HG03159 (cell line): ENCODE data around the gene BMPR1A.
"Not testable (repeated sequence)": the region's sequence is repeated elsewhere in the genome, so short reads cannot be mapped to it uniquely, and the experiment has no call there.

Experiments
- ATAC-seq: cut with Tn5 transposase; IDR thresholded peaks from one replicate; pipeline ENCODE4 v1.9.1; 2021; ENCODE audit warnings: mild to moderate bottlenecking, moderate library complexity; ENCODE audit not compliant: unreplicated experiment

The BMPR1A gene

DNA sequence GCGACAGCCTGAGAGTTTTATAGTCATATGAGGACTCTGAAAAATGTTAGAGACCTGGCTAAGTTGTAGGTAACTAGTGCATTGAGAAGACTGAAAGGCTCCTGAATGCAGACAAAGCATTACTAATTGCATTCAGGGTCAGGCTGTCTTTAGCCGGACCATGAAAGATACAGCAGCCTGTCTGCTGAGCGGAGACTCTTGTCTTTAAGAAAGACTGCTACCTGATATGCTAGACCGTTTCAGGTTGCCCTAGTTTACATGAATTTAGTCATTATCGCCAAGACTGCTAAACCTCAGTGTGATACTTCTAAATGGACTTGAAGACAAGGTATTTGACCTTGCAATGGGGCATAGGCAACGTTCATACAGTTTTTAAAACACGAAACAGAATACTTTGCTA, 81.2 kb downstream of the BMPR1A start:
- ATAC-seq, result no peak

DNA sequence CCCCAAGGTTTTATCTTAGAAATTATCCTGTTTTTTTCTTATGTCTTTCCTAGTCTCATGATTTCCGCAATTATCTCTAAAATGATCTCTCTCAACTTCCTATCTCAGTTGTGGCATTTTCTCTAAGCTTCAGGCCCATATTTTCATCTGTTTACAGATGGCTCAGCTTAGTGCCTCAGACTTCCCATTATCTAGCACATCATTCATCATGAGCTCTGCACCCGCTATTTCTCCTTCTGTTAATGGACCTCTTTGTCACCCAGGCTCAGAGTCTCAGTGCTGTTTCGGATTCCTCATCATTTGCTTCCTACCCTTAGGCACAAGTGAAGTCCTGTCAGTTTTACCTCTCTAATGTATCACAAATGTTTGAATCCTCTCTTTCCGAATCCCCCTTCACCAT, 84.1 kb downstream of the BMPR1A start:
- ATAC-seq, result no peak

DNA sequence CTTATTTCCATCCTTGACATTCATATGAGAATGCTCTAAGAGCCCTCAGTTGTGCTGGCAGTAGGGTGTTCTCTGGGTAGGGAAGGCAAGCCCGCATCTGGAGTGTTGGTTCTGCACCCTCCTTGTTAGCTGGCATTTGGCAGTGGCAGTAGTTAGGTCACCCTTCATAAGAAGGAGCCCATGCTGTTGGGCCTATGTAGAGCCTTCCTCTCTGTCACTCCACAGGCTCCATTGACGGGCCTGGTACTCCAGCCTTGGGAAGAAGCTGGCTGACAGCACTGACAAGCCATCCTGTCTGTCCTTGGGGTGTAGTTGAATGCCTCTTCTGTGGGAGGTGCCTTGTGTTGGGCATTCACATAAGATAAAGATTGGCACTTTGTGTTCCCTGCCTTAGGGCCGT, 89.7 kb downstream of the BMPR1A start:
- no peak for ATAC-seq

DNA sequence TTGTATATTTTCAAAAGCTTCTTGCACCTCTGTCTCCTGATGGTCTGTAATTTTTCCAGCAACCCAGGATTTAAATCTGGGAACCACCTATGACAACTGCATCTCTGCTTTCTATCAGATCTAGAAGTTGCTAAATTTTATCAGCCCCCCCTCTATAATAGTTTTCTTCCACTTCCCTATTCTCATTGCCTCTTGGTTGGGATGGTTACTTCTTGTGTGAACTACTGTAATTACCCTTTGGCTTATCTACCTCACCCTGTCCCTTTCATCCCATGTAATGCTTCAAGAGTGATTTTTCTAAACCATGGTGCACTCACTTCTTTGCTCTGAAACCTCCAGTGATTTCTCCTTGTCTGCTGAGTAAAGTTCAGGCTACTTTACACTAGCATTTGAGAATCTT, 92.3 kb downstream of the BMPR1A start:
- ATAC-seq, result no peak

DNA sequence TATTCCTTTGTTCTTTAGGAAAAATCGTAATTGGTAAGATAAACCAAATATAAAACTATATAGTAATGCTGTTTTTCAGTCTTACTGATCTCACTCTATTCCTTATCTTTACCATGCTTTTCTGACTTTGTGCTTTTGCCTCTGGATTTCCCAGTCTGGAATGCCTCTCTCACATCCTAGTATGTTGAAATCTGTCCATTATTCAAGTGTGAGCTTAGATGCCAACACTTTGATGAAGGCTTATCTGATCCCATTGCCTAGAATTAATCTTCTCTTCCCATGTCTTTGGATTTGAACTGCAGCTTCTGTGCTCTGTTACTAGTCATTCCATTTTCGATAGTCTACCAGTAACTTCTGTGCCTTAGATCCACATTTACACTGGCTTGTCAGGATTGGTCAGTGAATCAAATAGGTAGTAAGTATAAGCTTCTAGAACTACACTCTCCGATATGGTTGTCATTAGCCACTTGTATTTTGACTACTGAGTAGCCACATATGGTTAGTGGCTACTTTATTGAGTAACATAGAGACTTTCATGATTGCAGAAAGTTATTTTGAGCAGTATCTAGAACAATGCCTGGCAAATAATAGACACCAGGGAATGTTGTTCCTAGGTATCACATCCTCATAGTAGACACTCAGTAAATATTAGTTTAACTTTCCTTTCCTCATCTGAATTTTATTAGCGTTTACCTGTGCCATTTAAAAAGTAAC, 92.9 kb downstream of the BMPR1A start:
- ATAC-seq, result peak; percentile 72

DNA sequence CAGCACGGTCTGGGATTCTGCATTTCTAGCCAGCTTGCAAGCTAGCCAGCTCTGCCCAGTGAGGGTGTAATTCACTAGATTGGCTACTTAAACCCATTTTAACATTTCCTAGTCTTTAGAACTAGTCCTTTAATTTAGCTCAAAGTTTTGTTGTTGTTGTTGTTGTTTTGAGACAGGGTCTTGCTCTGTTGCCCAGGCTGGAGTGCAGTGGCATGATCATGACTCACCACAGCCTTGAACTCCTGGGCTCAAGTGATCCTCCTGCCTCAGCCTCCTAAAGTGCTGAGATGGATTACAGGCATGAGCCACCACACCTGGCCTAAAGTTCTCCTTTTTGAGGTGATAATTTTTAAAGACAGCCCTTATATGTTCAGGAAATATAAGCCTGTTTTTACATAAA, 94.1 kb downstream of the BMPR1A start:
- ATAC-seq, result no peak

DNA sequence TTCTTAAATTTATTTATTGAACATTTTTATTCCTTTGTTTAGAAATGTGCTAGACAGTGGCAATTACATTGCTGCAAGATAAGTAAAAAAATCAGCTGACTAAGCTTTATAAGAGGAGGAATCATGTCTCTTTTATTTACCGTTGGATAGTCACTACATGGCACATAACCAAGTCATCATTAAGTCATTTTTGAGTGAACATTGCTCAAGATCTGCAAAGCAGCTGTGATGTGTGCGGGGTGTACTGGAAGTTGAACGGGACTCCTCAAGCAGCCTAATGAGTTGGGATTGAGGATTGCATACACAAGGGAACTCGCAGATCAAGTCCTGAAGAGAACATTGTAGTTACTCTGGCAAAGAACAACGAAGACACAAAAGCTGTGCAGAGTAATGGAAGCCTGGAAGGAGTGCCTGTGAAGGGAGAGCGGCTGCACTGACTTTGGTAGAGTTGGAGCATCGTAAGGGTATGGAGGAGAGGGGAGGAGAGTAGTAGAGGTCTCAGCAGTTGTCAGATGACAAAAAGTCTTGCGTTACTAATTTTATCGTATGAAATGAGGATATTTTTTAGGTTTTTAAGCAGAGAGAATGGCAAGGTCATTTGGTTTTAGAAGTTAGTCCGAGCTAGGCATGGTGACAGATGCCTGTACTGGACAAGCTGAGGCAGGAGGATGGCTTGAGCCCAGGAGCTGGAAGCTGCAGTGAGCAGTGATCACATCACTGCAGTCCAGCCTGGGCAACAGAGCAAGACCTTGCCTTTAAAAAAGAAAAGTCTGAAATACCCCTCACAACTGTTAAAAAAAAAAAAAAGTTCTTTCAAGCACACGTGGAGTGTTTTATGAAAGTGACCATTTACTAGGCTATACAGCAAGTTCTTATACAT, 95.1 kb downstream of the BMPR1A start:
- no peak for ATAC-seq

DNA sequence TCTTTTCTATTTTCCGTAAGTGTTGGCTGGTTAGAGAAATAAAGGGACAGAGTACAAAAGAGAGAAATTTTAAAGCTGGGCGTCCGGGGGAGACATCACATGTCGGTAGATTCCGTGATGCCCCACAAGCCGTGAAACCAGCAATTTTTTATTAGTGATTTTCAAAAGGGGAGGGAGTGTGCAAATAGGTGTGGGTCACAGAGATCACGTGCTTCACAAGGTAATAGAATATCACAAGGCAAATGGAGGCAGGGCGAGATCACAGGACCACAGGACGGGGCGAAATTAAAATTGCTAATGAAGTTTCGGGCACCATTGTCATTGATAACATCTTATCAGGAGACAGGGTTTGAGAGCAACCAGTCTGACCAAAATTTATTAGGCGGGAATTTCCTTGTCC, 97.2 kb downstream of the BMPR1A start:
- ATAC-seq, result not testable (repeated sequence)

DNA sequence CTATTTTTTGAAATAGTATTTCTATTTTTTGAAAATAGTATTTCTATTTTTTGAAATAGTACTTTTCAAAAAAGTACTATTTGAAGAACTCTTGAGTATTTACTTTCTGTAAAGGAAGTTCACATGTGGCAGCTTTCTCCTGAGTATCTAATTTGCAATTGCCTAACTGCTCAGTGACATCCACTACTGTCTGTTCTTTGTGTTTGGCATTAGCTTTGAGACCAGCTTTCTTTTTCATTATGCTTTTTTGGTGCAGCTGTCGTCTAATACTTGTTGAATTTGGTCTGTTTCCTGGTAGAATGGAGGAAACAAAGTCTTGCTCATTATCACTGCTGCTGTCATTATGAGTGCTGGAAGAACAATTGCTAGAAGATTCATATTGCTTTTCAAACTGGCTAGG, 99.1 kb downstream of the BMPR1A start:
- ATAC-seq, result no peak

DNA sequence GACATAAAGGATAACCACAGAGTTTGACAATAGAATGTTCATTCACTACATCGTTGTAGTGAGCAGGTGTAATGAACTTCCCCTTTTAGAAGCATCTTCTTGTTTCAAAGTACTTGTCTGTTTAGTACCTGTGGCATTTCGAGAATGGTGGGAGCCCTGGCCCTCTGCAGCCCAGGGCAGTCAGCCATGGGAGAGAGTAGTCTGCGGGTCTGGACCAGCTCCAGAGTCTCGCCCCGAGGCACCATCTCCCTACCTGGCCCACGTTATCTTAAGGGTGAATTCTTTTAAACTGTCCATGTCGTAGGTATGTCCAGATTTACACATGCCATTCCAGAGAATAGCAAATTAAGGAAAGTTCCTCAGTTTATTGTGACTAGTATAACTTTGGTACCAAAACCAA, 99.7 kb downstream of the BMPR1A start:
- ATAC-seq, result no peak

DNA sequence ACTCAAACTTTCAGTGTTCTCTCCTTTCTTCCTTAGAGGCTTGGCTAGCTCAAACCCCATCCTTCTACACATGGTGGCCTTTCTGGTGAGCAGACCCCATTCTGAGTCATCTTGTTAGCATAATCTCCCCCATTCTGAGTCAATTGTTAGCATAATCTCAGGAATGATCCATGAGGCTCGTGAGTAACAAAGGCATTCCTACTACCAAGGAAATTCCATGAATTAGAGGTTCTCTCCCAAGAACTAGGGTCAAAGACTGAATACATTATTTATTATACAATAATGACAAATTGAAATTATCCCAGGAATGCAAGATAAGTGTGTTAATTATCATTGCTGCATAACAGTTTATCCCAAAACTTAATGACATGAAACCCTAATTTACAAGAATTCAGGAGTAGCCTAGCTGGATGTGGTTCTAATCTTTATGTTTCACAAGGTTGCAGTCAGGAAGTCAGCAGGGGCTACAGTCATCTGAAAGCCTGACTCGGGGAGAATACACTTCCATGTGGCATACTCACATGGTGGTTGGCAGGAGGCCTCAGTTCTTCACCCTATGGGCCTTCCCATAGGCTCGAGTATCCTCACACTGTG, 100.8 kb downstream of the BMPR1A start:
- no peak for ATAC-seq

DNA sequence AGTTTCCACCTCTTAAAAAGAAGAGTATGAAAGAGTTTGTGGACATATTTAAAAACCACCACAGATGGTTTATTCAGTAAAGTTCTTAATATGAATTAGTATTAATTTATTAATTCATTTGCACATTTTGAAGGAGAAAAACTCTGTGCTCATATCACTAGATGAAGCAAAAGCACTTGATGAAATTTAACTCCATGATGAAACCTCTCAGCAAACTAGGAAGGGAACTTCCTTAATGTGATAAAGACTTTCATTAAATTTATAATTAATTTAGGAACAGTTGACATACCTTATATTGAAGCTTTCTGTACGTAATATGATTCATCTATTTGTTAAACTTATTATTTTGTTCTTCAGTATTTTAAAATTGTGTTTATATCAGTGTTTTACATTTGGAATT, 101.6 kb downstream of the BMPR1A start:
- ATAC-seq, result no peak

DNA sequence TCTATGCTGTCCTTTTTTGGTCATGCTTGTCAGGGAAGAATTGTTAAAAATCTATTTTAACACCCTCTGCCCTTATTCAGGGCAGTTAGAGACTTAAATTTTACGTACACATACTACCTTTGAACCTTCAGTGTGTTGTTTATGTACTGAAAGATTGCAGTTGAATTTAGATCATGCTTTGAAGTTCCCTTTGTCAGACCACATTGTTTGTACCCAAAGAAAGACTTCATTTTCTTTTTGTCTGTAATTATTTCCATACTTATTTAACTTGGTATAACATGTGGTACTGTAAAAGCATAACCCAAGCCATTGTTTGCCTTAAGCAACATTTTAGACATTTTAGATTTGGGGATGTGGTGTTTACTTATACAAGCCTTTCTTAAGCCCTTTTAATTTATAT, 104.9 kb downstream of the BMPR1A start:
- no peak for ATAC-seq

DNA sequence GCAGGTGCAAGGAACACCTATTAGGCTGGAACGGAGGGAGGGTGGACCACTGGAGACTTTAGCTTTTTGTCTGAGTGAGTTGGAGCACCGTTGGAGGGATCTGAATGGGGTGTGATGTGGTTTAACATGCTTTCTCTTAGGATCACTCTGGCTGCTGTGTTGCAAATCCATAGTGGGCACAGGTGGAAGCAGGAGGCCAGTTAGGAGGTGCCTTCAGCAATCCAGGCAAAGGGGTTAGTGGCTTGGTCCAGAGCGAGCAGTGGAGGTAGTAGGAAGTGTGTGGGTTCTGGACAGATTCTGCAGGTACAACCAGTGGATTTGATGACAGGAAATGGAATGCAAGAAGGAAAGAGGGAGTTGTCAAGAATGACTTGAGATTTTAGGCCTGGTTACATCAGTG, 106.0 kb downstream of the BMPR1A start:
- ATAC-seq, result no peak

DNA sequence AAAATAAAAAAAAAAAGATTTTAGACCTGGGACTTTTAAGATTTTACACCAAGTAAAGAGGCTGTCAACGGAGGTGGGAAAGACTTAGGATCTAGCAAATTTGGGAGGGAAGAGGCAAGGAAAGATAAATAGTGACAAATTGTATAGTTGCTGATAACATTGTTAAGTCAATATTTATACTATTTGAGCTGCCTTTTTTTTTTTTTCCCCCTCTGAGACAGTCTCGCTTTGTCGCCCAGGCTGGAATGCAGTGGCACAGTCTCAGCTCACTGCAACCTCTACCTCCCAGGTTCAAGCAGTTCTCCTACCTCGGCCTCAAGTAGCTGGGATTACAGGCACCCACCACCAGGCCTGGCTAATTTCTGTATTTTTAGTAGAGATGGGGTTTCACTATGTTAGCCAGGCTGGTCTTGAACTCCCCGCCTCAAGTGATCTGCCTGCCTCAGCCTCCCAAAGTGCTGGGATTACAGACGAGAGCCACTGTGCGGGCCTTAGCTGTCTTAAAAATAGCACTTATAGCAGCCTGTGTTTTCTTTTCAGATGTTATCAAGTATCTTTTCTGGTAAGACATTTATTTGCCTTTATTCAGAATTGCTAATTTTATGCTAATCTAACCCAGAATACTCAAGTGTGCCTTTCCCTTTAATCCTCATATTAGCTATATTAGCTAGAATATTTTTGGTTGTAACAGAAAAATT, 106.5 kb downstream of the BMPR1A start:
- no peak for ATAC-seq

DNA sequence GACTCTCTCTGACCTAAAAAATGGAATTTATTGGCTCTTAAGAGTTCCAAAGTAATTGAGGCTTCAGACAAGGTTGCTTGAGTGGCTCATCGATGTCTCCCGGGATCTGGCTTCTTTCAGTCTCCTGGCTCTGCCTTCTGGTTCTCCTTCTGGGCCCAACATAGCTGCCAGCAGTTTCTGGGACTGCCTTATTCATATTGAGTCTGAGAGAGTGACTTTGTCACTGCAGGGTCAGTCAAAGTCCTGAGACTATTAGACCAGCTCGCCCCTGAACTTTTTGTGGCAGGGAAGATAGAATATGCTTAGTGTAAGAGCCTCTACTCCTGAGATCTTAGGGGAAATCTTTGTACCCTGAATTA, 107.0 kb downstream of the BMPR1A start:
- no peak for ATAC-seq

DNA sequence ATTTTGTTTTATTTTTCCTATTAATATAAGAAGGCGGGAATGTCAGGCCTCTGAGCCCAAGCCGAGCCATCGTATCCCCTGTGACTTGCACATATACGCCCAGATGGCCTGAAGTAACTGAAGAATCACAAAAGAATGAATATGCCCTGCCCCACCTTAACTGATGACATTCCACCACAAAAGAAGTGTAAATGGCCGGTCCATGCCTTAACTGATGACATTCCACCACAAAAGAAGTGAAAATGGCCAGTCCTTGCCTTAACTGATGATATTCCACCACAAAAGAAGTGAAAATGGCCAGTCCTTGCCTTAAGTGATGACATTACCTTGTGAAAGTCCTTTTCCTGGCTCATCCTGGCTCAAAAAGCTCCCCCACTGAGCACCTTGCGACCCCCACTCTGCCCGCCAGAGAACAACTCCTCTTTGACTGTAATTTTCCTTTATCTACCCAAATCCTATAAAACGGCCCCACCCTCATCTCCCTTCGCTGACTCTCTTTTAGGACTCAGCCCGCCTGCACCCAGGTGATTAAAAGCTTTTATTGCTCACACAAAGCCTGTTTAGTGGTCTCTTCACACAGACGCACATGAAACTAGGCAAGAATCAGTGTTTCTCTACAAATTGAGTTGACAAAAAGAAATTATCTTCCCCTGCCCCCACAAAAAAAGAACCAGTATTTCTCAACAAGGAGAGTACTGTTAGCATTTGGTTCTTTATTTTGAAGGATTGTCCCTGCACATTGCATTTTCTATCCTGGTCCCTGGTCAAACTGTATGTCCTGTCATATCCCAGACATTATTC, 108.8 kb downstream of the BMPR1A start:
- not testable (repeated sequence) for ATAC-seq

DNA sequence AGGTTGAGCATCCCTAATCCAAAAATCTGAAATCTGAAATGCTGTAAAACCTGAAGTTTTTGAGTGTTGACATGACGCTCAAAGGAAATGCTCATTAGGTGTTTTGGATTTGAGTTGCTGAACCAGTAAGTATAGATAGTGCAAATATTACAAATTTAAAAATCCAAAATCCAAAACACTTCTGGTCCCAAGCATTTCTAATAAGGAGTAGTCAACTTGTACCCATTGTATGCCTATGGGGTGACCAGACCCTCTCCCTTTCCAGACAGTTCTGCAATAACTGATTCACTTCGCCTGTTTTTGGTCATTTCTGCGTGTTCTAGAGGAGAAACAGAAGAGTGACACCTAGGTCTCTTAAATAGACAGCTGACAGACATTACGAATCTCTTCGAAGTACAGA, 110.7 kb downstream of the BMPR1A start:
- no peak for ATAC-seq

DNA sequence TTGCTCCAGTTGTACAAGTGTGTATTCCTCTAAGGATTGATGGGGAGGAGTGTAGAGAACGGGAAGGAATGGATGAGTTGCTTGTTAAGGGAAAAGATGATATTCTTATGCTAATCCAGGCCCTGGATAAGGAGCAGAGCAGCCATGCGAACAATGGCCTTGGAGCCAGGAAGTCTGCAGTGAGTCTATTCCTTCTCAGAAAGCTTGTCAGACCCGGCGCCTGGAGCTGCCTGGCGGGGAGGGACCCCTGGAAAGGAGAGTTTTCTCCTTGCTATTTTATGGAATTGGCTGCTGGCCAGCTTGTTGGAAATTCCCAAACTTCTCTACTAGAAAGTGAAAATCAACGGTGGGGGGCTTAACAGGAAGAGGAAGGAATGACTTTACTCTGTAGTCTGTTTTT, 111.9 kb downstream of the BMPR1A start:
- no peak for ATAC-seq

DNA sequence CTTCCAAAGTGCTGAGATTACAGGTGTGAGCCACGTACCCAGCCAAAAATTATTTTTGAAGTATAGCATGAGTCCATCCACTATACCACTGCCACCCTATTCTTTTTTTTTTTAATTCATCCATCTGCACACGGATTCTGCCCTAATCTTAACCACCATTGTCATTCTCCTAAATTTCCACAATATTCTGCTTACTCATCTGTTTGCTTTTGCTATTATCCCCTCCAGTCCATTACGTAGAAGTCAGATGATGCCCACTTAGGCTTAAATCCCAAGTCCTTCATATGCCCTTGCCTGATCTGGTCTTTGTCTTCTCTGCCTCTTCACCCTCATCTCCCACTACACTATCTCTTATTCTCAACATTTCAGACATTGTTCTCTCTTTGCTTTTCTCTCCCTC, 114.3 kb downstream of the BMPR1A start:
- ATAC-seq, result no peak
